Upper lobe of left lung (tissue), 6 donors: ENCODE data around the gene KCNA1. TPM values are rescaled to one million over a fixed set of nuclear protein-coding genes. Genes with fewer than 3 reads are reported as not detected.

Source experiments
- ATAC-seq, 2 donors: fragments of 200-7000 bp; cut with Tn5 transposase; one replicate each; pipeline ENCODE4 v1.9.1; 2022; ENCODE audit warnings: mild to moderate bottlenecking in 2 of 2, moderate library complexity in 2 of 2; ENCODE audit not compliant: low FRiP score in 2 of 2
- DNase-seq, 2 donors: peaks; one replicate each; pipeline ENCODE4 v3.0.0-alpha.2; 2019 to 2020
- H3K27ac ChIP-seq, 4 donors: fragments of 200-600 bp; sonication (generic); one replicate each; pipeline ENCODE4 v1.5.1; 2016 to 2019
- H3K27me3 ChIP-seq, 4 donors: fragments of 200-600 bp; sonication (generic); one replicate each; pipeline ENCODE4 v1.5.1; 2017 to 2019
- H3K36me3 ChIP-seq, 4 donors: fragments of 200-600 bp; sonication (generic); one replicate each; pipeline ENCODE4 v1.5.1; 2016 to 2019
- H3K4me1 ChIP-seq, 4 donors: fragments of 200-600 bp; sonication (generic); one replicate each; pipeline ENCODE4 v1.5.1; 2018 to 2019
- H3K4me3 ChIP-seq, 4 donors: fragments of 200-600 bp; sonication (generic); one replicate each; pipeline ENCODE4 v1.5.1; 2017 to 2019; ENCODE audit warnings: mild to moderate bottlenecking in 2 of 4, moderate library complexity in 1 of 4
- H3K9me3 ChIP-seq, 4 donors: fragments of 200-600 bp; sonication (generic); one replicate each; pipeline ENCODE4 v1.5.1; 2018 to 2019
- EP300 ChIP-seq, 4 donors: sonication (generic); formaldehyde crosslinking; IDR thresholded peaks; one replicate each; pipeline ENCODE4 v1.5.1; 2017; ENCODE audit warnings: antibody characterized with exemption in 4 of 4, control low read depth in 2 of 4
- POLR2A ChIP-seq, 4 donors: fragments of 450-650 bp; IDR thresholded peaks; one replicate each; pipeline ENCODE4 v1.5.1; 2016 to 2017; ENCODE audit warnings: antibody characterized with exemption in 4 of 4, mild to moderate bottlenecking in 2 of 4
- POLR2AphosphoS5 ChIP-seq, 2 donors: sonication (generic); formaldehyde crosslinking; IDR thresholded peaks; one replicate each; pipeline ENCODE4 v1.5.1; 2017; ENCODE audit warnings: antibody characterized with exemption in 2 of 2
- WGBS, 2 donors: methylation state at CpG; one replicate each; pipeline ENCODE4 v1.1.5; 2017 to 2018; 5-methylcytosine and 5-hydroxymethylcytosine counted together
- total RNA-seq, 6 donors: library from RNA; depleted of rRNA in 4 of 6; stranded (reverse); fragments of >200 nt in 4 of 6; gene quantifications; one replicate each; pipeline versions ENCODE4 v1.1.0 to v1.2.1, GENCODE V29; 2016 to 2021
- TF ChIP-seq, protein P1 (sequence below), 6 experiments: fragments of 450-650 bp in 4 of 6; fragments of 200-600 bp in 2 of 6; sonication (generic) in 2 of 6; IDR thresholded peaks; one replicate each; pipeline ENCODE4 v1.5.1; 2016 to 2019; ENCODE audit warnings: antibody characterized with exemption in 6 of 6
- donor health status: DM: no; HTN: no; CAD: no; lungs with moderate emphysema.
- donor health status: DM: no; HTN: yes; CAD: no; lungs with severe emphysema.

The KCNA1 gene
- total RNA-seq, 6 donors from 2014 or later, result 0.44 to 2.5 TPM; not detected in 4

DNA sequence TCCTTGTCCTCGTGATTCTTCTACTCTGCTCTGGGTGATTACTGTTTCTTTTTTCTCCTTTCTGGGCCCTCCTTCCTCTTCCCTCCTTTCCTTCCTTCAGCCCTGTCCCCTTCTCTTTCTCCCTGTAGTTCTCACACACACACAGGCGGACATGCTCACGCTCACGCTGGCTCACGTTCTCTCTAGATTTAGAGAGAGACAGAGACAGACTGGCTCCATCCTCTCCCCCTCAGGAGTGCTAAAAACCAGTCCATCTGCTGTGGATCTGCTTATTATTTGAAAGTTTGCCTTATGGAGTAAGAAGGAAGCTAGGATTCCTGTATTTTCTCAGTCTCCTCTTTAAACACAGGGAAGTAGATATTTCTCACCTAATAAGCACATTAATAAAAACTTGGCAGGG is 48.1 kb downstream of the KCNA1 start:
- Histone ChIP-seq H3K4me3 (no peak overlapping the region), H3K9me3 (no peaks in the 10 kb centered on the region), H3K4me1 (no peaks in the 10 kb centered on the region), H3K36me3 (no peaks in the 10 kb centered on the region), H3K27me3 (no peaks in the 10 kb centered on the region), H3K27ac (no peak overlapping the region)
- WGBS, 2 donors, result 63 to 76% methylated on average over 5 of the region's 5 CpGs
- DNase-seq (no peak), ATAC-seq (no peak)
- no peak for TF ChIP-seq POLR2A (IDR thresholded peaks at IDR 0.05)
- TF ChIP-seq POLR2AphosphoS5 (IDR thresholded peaks at IDR 0.05), result no peak
- no peak for TF ChIP-seq EP300 (IDR thresholded peaks at IDR 0.05)
- TF ChIP-seq, protein P1, sequence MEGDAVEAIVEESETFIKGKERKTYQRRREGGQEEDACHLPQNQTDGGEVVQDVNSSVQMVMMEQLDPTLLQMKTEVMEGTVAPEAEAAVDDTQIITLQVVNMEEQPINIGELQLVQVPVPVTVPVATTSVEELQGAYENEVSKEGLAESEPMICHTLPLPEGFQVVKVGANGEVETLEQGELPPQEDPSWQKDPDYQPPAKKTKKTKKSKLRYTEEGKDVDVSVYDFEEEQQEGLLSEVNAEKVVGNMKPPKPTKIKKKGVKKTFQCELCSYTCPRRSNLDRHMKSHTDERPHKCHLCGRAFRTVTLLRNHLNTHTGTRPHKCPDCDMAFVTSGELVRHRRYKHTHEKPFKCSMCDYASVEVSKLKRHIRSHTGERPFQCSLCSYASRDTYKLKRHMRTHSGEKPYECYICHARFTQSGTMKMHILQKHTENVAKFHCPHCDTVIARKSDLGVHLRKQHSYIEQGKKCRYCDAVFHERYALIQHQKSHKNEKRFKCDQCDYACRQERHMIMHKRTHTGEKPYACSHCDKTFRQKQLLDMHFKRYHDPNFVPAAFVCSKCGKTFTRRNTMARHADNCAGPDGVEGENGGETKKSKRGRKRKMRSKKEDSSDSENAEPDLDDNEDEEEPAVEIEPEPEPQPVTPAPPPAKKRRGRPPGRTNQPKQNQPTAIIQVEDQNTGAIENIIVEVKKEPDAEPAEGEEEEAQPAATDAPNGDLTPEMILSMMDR (IDR thresholded peaks at IDR 0.05), result no peak

- H3K27me3 ChIP-seq, result no peaks in the 10 kb centered on the region
Measured at GRCh38 chr12:4958697-4959375, 49.1 kb downstream of the KCNA1 start.

GRCh38 chr12:4959381-4959780 is 49.7 kb downstream of the KCNA1 start:
- ATAC-seq (no peak), DNase-seq (no peak)
- 79 to 90% methylated on average over 4 of the region's 4 CpGs for WGBS, 2 donors
- Histone ChIP-seq H3K9me3 (no peaks in the 10 kb centered on the region), H3K27me3 (no peaks in the 10 kb centered on the region), H3K36me3 (no peaks in the 10 kb centered on the region), H3K4me1 (no peaks in the 10 kb centered on the region), H3K4me3 (no peak overlapping the region), H3K27ac (no peak overlapping the region)
- TF ChIP-seq POLR2A (IDR thresholded peaks at IDR 0.05), result no peak
- no peak for TF ChIP-seq POLR2AphosphoS5 (IDR thresholded peaks at IDR 0.05)
- no peak for TF ChIP-seq EP300 (IDR thresholded peaks at IDR 0.05)
- TF ChIP-seq, protein P1 (IDR thresholded peaks at IDR 0.05), result no peak

More at GRCh38 chr12:4958697-4959375, 49.1 kb downstream of the KCNA1 start:
- DNase-seq, result no peak
- ATAC-seq, result no peak
- H3K27ac ChIP-seq, result no peak overlapping the region
- no peaks in the 10 kb centered on the region for H3K36me3 ChIP-seq
- WGBS, 2 donors, result 76 to 77% methylated on average over 6 of the region's 6 CpGs
- no peaks in the 10 kb centered on the region for H3K9me3 ChIP-seq
- H3K4me1 ChIP-seq, result no peaks in the 10 kb centered on the region
- no peak for TF ChIP-seq EP300 (IDR thresholded peaks at IDR 0.05)
- H3K4me3 ChIP-seq, result no peak overlapping the region

- ATAC-seq (no peak), DNase-seq (peak in 1 of 2 donors; percentile 35)
- H3K27me3 ChIP-seq, result no peaks in the 10 kb centered on the region
- no peaks in the 10 kb centered on the region for H3K9me3 ChIP-seq
- no peaks in the 10 kb centered on the region for H3K36me3 ChIP-seq
- no peak overlapping the region for H3K27ac ChIP-seq
- H3K4me3 ChIP-seq, result no peak overlapping the region
- TF ChIP-seq EP300 (IDR thresholded peaks at IDR 0.05), result no peak
- no peak for TF ChIP-seq POLR2A (IDR thresholded peaks at IDR 0.05)
- TF ChIP-seq POLR2AphosphoS5 (IDR thresholded peaks at IDR 0.05), result no peak
- TF ChIP-seq, protein P1 (IDR thresholded peaks at IDR 0.05), result no peak
- WGBS, 2 donors, result 47 to 58% methylated on average over 9 to 13 of the region's 13 CpGs
- H3K4me1 ChIP-seq, result no peaks in the 10 kb centered on the region
Measured at GRCh38 chr12:4960030-4960429, 50.3 kb downstream of the KCNA1 start.

GRCh38 chr12:4960547-4960946 is 50.8 kb downstream of the KCNA1 start:
- Histone ChIP-seq H3K9me3 (no peaks in the 10 kb centered on the region), H3K27me3 (no peaks in the 10 kb centered on the region), H3K36me3 (no peaks in the 10 kb centered on the region), H3K27ac (no peak overlapping the region), H3K4me1 (no peaks in the 10 kb centered on the region), H3K4me3 (no peak overlapping the region)
- no peak for DNase-seq
- no peak for ATAC-seq
- 76 to 86% methylated on average over 6 of the region's 6 CpGs for WGBS, 2 donors
- TF ChIP-seq EP300 (IDR thresholded peaks at IDR 0.05) (no peak), POLR2AphosphoS5 (IDR thresholded peaks at IDR 0.05) (no peak), POLR2A (IDR thresholded peaks at IDR 0.05) (no peak)
- TF ChIP-seq, protein P1 (IDR thresholded peaks at IDR 0.05), result no peak
